AG20443 (cell line): ENCODE measurements around the gene FAM53A.

ENCODE experiments used
- DNase-seq: peaks from one replicate; pipeline ENCODE4 v3.0.0; 2012; ENCODE audit warnings: low spot score, mixed read lengths

FAM53A gene

DNA sequence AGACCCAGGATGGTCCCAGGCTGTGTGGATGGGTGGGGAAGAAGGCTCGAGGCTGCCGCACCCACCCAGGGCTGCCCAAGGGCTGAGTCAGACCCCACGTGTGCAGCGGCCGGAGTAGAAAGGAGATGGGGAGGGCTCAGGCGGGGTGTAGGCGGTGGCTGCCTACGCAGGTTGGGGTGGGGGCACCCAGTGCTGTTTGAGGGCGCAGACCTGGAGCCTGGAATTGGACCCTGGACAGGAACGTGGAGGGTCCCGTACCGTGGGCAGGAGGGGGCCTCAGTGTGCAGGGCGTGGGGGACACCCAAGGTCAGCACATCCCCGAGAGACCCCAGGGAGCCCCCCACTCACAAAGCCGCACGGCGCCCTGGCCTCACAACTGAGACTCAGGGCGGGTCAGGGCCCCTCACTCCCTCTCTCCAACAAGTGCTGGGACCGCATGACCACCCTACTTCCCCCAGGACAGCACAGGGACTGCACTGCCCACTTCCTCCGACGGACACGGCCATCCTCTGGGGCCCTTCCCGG, 79.9 kb downstream of the FAM53A start:
- peak; percentile 79 for DNase-seq

DNA sequence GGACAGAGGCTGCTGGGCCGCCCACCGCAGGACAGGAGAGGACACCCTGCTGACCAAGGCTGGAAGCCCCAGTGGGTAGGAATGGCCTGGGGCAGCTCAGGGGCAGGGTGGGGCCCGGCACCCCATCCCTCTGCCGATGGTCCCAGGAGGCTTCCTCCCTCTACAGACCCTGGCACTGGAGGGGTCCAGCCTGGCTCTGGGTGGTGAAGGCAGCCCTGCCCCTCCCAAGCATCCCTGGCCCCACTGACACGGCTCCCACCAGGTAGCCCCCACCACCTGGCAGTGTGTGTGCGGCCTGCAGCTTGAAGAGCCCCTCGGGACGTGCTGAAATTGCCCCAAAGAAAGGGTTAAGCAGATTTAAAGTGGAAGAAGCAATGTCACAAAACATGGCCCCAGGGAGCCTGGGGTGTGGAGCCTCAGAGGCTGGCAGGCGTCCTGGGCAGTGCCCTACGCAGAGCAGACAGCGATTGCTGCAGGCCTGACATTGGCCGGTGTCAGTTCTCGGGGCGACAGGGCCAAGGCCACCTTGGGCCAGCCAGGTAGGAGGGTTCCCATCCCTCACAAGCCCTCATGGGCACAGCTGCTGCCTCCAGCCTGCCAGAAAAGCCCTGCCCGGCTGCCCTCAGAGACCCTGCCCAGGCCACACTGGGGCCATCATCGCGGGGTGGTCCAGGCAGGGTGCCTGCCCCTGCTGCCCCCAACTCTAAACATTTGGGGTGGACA, 80.5 kb downstream of the FAM53A start:
- DNase-seq, result no peak

DNA sequence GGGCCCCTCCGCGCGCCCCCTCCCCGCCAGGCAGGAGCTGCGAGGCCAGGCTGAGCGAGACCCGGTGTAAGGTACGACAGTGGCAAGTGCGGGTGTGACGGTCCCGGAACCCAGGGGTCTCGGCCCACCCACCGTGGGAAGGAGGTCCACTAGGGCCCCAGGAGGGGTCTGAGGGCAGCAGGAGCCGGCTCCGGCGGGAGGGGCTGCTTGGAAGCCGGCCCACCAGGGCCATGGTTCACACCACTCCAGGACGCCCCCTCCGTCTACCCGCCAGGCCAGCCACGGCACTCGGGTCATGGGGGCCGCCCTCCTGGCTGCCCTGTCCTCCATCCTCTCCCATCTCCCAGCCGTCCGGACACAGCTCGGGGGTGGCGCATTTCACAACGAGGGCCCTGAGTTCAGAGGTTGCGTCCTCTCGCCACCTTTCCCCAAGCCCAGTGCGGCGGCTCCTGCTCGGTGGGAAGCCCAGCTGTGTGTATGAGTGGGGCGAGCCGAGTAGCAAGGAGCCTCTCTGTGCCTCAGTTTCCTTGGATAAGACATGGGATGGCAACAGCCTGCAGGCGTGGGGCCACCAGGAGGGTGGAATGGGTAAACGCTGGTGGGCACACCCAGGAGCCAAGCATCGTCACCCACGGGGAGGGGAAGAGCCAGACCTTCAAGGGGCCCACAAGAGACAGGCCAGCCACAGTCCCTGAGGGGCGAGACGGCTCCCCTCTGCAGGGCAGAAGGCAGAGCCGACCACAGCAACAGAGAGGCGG, 81.3 kb downstream of the FAM53A start:
- DNase-seq, result no peak

DNA sequence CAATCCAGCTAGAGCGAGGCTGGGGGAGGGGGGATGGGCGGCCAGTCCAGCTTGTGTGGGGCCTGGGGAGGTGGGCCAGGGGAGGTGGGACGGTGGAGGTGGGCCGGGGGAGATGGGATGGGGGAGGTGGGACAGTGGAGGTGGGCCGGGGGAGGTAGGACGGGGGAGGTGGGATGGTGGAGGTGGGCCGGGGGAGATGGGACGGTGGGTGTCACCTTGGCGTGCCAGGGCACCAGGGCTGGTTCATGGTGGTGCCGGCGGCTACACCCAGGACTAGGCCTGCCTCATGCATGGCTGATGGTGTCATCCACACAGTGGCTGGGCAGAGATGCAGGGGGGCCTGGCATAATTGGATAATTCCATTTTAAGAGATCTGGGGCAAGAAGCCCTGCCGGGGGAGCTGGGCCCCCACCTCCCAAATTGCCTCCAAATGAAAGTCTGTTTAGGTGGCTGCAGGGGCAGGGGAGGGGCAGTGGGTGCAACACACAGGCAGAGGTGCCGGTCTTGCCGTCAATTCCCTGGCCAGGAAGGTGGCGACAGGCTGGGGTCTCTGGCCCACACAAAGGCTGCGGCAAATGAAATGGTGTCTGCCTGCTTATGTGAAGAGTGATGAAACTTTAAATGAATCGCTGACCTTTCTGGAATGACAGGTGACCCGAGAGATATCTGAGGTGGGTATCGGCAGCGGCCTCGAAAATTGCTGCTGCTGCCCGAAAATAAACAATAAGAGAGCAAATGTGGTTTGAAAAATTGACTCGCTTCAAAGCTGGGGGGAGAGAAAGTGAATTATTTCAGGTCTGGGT, 82.1 kb downstream of the FAM53A start:
- DNase-seq, result no peak

DNA sequence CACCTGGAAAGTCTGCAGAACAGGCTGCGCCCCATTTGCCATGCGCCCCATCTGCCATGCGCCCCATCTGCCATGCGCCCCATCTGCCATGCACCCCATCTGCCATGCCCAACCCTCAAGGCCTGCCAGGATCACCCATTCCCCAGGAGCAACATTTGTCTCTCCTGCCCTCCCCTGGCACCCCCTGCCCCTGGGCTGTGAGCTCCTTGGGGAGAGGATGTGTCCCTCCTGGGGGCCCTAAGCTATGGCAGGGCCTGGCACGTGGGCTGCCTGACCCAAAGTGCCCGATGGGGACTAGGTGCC, 82.6 kb downstream of the FAM53A start:
- DNase-seq, result no peak

DNA sequence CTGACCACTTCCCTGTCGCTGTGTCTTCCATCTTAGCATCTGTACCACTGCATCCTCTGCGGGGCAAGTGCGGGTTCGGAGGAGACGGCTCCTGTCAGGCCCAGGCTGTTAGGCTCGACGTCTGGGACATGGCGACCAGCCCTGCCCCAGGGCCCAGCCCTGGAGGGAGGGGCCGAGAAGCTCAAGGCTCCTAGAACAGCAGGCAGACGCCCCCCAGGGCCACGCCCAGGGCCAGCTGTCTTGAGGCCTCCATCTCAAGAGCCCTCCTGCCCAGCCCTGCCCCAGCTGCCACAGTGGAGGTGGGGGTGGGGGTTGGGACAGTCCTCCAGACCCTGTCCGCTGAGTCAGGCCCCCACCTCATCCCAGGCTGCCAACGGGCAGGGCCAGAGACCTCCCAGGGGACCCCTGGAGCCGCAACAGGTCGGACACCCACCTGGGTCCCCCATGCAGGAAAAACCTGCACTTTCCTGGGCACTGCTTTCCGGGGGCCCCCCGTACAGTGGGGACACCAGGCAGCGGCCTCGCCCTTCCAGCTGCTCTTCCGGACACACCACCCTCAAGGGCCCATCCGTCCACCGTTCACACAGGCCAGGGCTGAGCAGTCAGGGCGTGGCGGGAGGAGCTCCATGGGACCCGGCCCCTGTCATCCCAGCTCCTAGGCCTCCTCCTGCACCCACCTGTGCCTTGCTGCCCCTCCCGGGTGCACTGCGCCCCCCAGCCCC, 83.1 kb downstream of the FAM53A start:
- no peak for DNase-seq

DNA sequence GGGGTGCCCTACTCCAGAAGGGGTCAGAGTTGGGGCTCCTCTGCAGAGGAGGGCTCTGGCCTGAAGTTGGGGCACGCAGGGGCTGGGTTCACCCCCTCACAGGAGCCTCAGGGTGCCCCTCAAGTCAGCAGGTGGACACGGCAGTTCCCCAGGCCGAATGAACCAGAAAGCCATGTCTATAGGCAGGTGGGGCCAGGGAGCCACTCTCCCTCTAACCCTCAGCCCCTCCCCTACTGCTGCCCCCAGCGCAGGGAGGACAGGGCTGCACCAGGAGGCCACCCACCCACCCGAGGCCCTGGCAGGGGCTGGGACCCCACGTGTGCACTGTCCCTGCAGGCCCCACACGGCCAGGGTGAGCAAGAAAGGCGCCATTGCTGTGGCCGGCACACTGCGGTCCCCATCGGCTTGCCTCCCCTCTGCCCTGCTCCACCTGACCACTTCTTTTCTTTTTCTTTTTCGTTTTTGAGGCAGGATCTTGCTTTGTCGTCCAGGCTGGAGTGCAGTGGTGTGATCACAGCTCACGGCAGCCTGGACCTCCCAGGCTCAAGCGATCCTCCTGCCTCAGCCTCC, 83.8 kb downstream of the FAM53A start:
- DNase-seq, result no peak

DNA sequence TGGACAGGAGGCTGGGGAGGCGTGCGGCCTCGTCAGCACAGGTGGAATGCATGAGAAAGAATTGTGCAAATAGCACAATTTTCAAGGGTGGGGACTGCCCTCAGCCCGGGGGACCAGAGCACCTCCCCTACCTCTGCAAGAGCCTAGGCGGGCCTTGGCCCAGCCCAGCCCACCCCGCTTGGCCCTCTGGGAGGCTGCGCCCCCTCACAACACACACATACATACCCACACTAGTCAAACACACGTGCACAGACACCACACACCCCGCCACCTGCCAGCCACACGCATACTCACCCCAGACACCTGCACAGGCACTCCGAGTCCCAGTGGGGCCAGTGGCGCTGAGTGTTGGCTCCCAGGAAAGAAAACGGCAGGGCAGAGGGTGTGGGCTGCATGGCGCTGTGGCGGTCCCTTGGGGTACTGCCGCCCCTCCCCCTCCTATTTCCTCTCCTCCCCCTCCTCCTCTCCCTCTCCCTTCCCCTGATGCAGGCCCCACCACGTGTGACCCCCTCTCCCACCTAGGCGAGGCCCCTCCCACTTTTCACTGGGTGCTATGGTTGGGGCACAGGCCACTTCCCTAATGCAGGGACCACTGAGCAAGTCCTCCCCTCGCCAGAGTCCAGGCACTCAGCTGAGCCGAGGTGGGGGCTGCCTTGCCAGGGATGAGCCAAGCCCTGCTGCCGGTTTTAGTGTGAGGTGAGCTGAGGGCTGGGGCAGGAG, 84.5 kb downstream of the FAM53A start:
- DNase-seq, result no peak

DNA sequence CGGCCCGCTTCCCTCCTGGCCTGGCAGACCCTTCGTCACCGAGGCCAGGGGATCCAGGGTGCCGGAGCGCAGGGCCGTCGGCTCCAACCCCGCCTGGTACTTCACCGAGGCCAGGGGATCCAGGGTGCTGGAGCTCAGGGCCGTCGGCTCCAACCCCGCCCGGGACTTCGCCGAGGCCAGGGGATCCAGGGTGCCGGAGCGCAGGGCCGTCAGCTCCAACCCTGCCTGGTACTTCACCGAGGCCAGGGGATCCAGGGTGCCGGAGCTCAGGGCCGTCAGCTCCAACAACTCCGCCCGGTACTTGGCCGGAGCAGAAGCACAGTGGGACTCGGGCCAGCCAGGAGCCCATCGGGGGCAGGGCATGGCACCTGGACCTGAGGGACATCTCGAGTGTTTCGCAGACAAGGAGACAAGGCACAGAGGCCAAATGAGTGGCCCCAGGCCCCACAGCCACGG, 85.1 kb downstream of the FAM53A start:
- no peak for DNase-seq

DNA sequence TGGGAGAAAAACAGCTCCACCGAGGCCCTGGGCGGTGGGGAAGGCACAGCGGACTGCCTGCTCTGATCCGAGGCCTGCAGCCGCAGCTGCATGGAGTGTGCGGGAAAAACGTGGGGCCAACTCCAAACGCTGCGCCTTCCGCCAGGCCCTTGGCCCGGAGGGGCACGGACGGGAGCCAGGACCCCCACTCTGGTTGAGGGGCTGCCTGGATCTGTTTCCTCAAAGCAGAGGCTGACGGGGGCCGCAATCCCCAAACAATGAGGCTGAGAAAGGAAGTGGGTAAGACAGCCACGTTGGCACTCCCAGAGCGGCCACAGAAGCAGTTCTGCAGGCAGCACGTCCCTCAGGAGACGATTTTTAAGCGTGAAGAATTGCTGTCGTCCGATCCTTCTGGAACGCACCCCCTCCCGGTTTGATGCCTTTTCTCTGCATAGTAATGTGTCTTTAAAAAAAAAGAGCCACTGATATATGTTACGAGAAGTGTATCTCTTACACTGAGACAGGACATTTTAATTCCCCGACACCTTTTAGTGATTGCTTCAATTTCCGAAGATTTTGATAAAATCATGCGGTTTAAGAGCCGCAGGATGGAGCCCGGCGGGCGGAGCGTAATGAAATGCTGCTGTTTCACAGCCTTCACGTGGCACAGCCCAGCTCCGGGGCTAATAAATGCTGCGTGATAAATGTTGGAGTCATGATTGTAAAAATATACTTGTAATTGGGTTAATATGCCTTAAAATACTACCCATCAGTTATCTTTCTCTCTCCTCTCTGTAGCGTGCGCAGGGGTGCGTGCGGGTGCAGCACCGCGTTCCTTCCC, 85.7 kb downstream of the FAM53A start:
- no peak for DNase-seq

DNA sequence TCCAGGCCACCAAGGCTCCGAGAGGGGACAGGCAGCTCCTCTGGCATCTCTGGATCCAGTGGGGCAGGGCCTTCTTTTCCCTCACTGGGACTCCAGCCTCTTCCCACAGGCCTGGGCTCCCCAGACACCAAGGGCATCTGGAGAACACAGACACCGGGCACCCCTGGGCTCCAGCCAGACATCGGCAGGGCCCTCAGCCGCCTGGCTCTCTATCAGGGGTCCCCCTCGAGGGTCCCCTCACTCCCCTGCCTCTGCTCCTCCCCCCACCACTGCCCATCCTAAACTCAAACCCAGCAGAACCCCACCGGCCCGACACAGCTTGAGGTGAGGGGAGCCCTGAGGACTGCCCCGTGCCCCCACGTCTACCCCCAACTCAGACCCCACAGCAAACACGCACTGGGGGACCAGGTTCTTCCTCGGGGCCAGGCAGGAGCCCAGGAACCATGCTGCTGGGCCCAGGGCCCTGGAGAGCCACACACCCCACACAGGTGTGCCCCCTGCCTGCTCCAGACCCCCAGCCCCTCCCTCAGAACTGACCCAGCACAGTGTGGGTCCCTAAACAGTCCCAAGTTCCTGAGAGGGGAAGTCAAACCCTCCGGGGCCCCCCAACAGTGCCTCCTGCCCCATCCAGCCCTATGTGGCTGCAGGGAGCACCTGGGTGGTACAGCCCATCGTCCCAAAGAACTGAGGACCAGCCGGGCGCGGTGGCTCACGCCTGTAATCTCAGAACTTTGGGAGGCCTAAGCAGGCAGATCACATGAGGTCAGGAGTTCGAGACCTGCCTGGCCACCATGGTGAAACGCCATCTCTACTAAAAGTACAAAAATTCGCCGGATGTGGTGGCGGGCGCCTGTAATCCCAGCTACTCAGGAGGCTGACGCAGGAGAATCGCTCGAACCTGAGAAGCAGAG, 86.8 kb downstream of the FAM53A start:
- DNase-seq, result no peak

DNA sequence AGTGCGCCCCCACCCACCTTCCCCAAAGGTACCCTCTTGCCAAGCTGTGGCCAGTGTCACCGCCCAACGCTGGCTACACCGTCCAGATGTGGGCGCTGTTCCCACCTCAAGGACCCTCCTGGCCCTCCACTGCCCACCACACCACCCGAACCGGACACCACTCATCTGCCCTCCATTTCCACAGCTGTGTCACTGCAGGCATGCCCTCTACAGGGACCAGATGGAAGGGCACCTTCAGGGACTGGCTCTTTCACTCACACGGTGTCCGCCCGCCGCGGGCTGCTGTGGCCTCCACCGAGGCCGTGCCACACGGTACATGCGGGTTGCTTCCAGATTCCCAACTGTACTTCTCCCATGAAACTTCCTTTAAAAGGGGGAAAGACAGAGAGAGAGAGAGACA, 87.7 kb downstream of the FAM53A start:
- DNase-seq, result no peak

DNA sequence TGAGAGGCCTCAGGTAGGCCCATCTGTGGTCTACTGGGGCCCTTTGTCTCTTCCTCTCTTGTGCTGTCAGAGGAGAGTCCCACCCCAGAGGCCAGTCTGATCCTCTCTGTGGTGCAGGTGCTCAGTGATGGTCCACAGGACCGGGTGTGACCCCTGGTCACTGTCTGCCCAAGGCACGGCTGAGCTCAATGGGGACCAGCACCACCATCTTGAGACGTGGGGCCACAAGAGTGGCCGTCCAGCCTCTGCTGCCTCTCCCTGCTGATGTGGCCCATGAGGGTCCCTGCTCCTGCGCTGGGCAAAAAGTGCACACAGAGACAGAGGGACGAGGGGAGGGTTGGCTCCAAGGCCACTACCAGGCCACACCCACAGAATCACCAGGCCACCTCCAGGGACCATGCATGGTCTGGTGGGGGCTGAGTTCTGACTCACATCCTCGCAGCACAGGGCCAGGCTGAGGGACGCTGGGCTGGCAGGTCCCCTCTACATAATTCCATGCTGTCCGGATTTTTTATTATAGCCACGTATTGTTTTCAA, 88.3 kb downstream of the FAM53A start:
- DNase-seq, result no peak

DNA sequence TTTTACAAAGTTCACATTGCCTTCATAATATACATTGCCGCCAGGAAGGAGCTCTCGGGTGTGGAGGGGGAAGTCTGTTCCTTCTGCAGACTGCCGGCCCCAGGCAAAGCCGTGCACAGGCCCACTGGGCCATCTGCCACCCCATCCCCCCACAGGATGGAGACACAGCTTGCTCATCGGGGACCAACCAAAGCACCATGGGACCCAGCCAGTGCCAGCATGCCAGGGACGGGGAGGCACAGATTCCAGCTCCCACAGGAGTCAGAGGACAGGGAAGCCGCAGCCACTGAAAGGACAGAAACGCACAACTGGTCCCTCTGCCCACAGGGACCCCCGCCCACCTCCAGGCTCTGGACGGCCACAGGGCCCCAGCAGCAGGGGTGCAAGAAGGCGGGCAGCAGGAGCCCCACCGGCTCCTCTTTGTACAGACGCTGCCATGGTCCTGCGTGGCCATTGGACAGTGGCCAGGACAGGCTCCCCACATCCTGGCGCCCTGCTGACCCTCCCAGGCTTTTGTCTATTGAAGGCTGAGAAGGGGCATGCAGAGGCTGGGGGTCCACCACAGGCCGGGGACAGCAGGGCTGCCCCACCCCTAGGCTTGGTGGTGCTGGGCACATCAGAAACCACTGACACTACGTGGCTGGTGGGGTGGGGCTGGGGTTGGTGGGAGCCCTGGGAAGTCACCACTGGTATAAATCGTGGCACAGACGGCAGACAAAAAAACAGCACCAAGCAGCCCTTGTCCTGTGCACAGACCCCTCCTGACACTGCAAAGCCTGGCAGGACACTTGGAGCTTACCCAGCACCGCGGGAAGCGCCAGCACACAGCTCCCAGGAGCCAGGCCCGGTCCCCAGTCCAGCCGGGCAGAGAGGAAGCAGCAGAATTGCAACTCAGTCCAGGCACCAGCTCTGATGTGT, 89.0 kb downstream of the FAM53A start:
- no peak for DNase-seq

DNA sequence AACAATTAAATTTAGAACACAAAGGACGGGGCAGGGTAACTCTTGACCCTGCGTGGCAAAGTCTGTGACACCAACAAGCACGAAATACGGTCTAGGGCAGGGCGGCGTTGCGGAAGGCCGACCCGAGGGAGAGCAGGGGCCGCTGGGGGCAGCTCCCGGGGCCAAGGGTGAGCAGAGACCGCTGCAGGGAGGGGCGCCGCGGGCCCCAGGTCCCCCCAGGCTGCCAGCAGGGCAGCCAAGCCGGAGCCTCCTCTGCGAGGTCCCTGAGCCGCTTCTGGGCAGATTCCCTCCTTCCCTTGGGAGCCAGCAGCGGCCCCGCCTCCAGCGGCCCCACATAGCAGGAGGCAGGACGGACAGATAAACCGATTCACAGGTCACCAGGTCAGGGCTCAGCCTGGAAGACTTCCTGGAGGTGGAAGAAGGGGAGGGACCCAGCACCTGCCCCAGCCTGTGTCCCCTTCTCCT, 90.2 kb downstream of the FAM53A start:
- no peak for DNase-seq

DNA sequence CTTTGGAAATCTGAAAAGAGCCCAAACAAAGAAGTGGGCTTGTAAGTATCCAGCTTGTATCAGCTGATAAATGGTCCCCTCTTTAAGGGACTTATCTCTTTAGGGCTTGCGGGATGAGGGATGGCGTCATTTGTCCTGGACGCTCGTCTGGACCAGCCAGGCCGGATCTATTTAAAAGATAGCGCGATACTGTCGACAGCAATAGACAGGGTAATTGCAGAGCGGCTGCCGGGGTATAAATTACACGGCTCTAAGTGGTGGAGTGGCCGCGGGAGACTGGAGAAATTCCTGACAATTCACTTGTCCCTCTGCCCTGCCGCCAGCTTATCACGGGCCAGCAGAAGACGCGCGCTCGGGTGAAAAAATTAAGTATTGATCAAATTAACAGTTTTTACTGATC, 90.7 kb downstream of the FAM53A start:
- no peak for DNase-seq

DNA sequence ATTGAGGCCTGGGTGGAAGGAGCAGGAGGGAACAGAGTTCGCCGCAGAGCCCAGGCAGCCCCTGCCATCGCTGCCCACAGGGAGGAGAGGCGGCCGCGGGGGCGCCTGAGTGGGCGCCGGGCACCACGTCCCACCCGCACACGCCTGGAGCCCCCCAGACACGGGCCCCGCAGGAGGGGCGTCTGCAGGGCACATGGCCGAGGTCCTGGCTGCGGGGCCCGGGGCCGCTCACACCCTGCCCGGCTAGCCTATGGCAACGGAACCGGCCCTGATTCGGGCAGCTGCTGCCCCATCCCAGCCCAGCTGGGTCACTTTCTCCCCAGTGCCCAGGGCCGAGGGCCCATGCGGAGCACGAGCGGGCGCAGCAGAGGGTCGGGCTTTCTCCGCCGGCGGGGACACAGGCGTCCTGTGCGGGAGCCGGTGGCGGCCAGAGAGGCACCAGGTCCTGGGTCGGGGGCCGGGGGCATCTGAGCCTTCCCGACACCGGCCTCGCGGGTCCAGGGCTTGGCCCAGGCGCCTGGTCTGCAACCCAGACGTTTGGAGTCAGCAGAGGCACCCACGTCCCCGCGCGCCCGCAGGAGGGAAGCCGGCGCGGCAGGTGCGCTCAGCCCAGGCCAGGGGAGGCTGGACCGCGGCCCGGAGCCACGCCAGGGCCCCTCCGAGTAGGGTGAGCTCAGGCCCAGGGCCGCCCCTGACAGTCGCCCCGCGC, 91.2 kb downstream of the FAM53A start:
- DNase-seq, result no peak
